A549 (cell line): ENCODE measurements around the gene EFNA5. TPM values are rescaled to one million over a fixed set of nuclear protein-coding genes. Genes with fewer than 3 reads are reported as not detected.

Experiments used
- ATAC-seq, 2 experiments: fragments of 200-7000 bp in 1 of 2; fragments of >200 bp in 1 of 2; cut with Nextera tagmentation in 1 of 2; cut with Tn5 transposase in 1 of 2; 3 replicates each; pipeline versions ENCODE4 v1.8.0 to v1.9.1; 2018 to 2020; ENCODE audit warnings: mild to moderate bottlenecking in 1 of 2, moderate library complexity in 1 of 2
- CTCF ChIA-PET: fragments of 300-600 bp; sonication (Branson Sonifier 250); formaldehyde crosslinking; extraction: SDS; loops from one replicate; lab custom pipeline; 2021; ENCODE audit warnings: antibody characterized with exemption, inconsistent platforms; lab: Yijun Ruan, JAX
- POLR2A ChIA-PET: fragments of 350-600 bp; formaldehyde crosslinking; extraction: SDS; loops from one replicate; lab custom pipeline; 2021; ENCODE audit warnings: antibody characterized with exemption, inconsistent platforms; lab: Yijun Ruan, JAX
- DNase-seq, 2 experiments: peaks; one replicate each; pipeline versions ENCODE4 v3.0.0 to v3.0.0-alpha.2; 2011 to 2016; ENCODE audit warnings: low read depth in 1 of 2, low spot score in 1 of 2
- FAIRE-seq: peaks from 2 replicates; lab custom pipeline; 2011; peaks lifted over from hg19 to GRCh38; lab: Jason Lieb, UNC
- H3K27ac ChIP-seq, 2 experiments: fragments of >200 bp; sonication (Bioruptor Twin); formaldehyde crosslinking; 3 replicates each; pipeline ENCODE4 v1.5.1; 2016 to 2017
- H3K4me1 ChIP-seq: fragments of >200 bp; sonication (Bioruptor Twin); formaldehyde crosslinking; 3 replicates; pipeline ENCODE4 v1.6.1; 2016
- H3K4me2 ChIP-seq: fragments of >200 bp; sonication (Bioruptor Twin); formaldehyde crosslinking; 3 replicates; pipeline ENCODE4 v1.6.1; 2016
- H3K4me3 ChIP-seq: fragments of >200 bp; sonication (Bioruptor Twin); formaldehyde crosslinking; 3 replicates; pipeline ENCODE4 v1.5.1; 2016
- H3K9me3 ChIP-seq: fragments of >200 bp; sonication (Bioruptor Twin); formaldehyde crosslinking; 3 replicates; pipeline ENCODE4 v1.6.1; 2016
- CHD2 ChIP-seq: fragments of 150-350 bp; IDR thresholded peaks from 2 replicates; pipeline ENCODE4 v1.6.1; 2014; ENCODE audit warnings: low read length; ENCODE audit not compliant: partially characterized antibody
- CHD4 ChIP-seq: fragments of 200-600 bp; sonication (generic); IDR thresholded peaks from 2 replicates; pipeline ENCODE4 v1.6.1; 2016; ENCODE audit warnings: antibody characterized with exemption, mild to moderate bottlenecking, borderline replicate concordance
- HOXB5 ChIP-seq: fragments of 250-450 bp; sonication (Bioruptor Pico); IDR thresholded peaks from 2 replicates; pipeline ENCODE4 v1.5.0; 2020; ENCODE audit warnings: mild to moderate bottlenecking, moderate library complexity
- MAFK ChIP-seq: fragments of 450-650 bp; IDR thresholded peaks from 2 replicates; pipeline ENCODE4 v1.6.1; 2014; ENCODE audit not compliant: partially characterized antibody
- MYC ChIP-seq: IDR thresholded peaks from 2 replicates; pipeline ENCODE4 v1.6.1; 2012; ENCODE audit warnings: mild to moderate bottlenecking, inconsistent platforms, low read length, improper control_type of control experiment, borderline replicate concordance
- NFE2L2 ChIP-seq: fragments of 150-350 bp; conservative IDR thresholded peaks from 2 replicates; pipeline ENCODE4 v1.6.1; 2014; ENCODE audit warnings: low read length
- POLR2AphosphoS2 ChIP-seq: conservative IDR thresholded peaks from 2 replicates; pipeline ENCODE4 v1.6.1; 2012; ENCODE audit warnings: low read length, improper control_type of control experiment, inconsistent platforms
- RAD21 ChIP-seq, 2 experiments: fragments of >200 bp in 1 of 2; sonication (Bioruptor Twin) in 1 of 2; formaldehyde crosslinking in 1 of 2; IDR thresholded peaks in 1 of 2; conservative IDR thresholded peaks in 1 of 2; 2 replicates in 1 of 2; 3 replicates in 1 of 2; pipeline ENCODE4 v1.6.1; 2012 to 2018; ENCODE audit warnings: inconsistent platforms in 1 of 2
- ZC3H11A ChIP-seq: fragments of 450-650 bp; IDR thresholded peaks from 2 replicates; pipeline ENCODE4 v1.6.1; 2014; ENCODE audit warnings: antibody characterized with exemption, mild to moderate bottlenecking
- WGBS: methylation state at CpG from one replicate; pipeline ENCODE4 v1.1.6; 2017; ENCODE audit errors: missing lambda C conversion rate; 5-methylcytosine and 5-hydroxymethylcytosine counted together
- polyA plus RNA-seq, 4 experiments: library from polyadenylated mRNA; depleted of rRNA in 3 of 4; stranded (reverse); fragments of >200 nt; fragmentation: RNase III in 1 of 4; extraction: RNeasy Plus Mini Kit Qiagen cat#74134 plus additional on column Dnase treatment in 1 of 4; gene quantifications; 2 replicates in 3 of 4; 3 replicates in 1 of 4; pipeline ENCODE4 v1.2.3, GENCODE V29; 2011 to 2017
- TF ChIP-seq, protein P1 (sequence below): IDR thresholded peaks from 2 replicates; pipeline ENCODE4 v1.6.1; 2012
- TF ChIP-seq, protein P2 (sequence below): fragments of >200 bp; sonication (Bioruptor Twin); formaldehyde crosslinking; IDR thresholded peaks from 3 replicates; pipeline ENCODE4 v1.5.1; 2016
- TF ChIP-seq, protein P3 (sequence below): fragments of >200 bp; sonication (Bioruptor Twin); formaldehyde crosslinking; IDR thresholded peaks from 3 replicates; pipeline ENCODE4 v1.6.1; 2016
- TF ChIP-seq, protein P4 (sequence below): fragments of 200-600 bp; sonication (generic); IDR thresholded peaks from 2 replicates; pipeline ENCODE4 v1.6.1; 2016; ENCODE audit warnings: antibody characterized with exemption, mild to moderate bottlenecking, moderate library complexity
- TF ChIP-seq, protein P5 (sequence below): fragments of >200 bp; sonication (Bioruptor Twin); formaldehyde crosslinking; IDR thresholded peaks from 2 replicates; pipeline ENCODE4 v1.6.1; 2016
- TF ChIP-seq, protein P6 (sequence below): fragments of 250-450 bp; sonication (Bioruptor Pico); IDR thresholded peaks from 2 replicates; pipeline ENCODE4 v1.5.0; 2021; ENCODE audit warnings: mild to moderate bottlenecking, moderate library complexity, borderline replicate concordance

The EFNA5 gene
- polyA plus RNA-seq, 2 of the 4 experiments (the other 2 are of a cell fraction) = 8.5 to 20.7 TPM

DNA sequence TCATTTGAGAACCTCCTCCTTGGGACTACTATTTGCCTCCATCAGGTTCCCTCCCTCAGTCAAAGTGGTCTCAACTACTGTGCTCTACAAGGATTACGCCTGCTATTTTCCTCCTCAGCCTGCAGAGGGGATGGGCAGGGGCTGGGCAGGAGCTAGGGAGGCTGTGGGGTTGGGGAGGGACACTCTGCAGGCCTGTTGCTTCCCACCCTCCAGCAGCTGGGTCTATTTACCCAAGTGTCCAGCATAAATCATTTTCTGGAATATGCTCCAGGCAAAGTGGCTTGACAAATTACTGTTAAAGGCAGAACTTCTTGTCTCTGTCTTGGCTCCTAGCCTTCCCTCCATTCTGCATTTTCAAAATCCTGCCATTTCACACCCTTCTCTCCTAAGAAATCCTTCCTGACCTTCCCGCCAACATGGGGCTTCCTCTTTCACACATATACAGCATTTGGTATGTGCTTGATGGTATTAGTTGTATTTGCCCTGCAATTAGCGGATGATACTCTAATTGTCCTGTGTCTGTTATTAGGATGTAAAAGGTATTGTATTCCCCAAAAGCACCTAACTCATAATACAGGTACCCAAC lies 106.7 kb downstream of the EFNA5 start (continued):
- TF ChIP-seq, protein P1, sequence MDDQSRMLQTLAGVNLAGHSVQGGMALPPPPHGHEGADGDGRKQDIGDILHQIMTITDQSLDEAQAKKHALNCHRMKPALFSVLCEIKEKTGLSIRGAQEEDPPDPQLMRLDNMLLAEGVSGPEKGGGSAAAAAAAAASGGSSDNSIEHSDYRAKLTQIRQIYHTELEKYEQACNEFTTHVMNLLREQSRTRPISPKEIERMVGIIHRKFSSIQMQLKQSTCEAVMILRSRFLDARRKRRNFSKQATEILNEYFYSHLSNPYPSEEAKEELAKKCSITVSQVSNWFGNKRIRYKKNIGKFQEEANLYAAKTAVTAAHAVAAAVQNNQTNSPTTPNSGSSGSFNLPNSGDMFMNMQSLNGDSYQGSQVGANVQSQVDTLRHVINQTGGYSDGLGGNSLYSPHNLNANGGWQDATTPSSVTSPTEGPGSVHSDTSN = no peak

DNA sequence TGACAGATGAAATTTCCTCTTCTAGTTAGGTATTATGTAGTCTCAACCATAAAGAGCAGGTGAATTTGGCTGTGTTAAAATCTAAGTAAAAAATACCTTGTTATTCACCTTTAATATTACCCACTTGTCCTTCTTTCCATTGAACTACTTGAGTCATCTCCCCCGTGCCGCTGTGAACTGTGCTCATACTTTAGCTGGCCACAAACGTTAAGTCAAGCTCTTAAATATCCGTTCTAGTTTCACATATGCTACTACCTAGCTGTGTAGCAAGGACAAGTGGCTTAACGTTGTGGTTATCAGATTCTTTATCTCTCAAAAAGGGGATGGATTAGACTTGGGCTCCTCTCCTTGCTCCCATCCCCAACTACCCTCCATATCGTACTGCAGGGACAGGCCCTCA lies 110.4 kb downstream of the EFNA5 start:
- peaks cover 72% of the 10 kb centered on the region for H3K4me1 ChIP-seq
- TF ChIP-seq, protein P2, sequence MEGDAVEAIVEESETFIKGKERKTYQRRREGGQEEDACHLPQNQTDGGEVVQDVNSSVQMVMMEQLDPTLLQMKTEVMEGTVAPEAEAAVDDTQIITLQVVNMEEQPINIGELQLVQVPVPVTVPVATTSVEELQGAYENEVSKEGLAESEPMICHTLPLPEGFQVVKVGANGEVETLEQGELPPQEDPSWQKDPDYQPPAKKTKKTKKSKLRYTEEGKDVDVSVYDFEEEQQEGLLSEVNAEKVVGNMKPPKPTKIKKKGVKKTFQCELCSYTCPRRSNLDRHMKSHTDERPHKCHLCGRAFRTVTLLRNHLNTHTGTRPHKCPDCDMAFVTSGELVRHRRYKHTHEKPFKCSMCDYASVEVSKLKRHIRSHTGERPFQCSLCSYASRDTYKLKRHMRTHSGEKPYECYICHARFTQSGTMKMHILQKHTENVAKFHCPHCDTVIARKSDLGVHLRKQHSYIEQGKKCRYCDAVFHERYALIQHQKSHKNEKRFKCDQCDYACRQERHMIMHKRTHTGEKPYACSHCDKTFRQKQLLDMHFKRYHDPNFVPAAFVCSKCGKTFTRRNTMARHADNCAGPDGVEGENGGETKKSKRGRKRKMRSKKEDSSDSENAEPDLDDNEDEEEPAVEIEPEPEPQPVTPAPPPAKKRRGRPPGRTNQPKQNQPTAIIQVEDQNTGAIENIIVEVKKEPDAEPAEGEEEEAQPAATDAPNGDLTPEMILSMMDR = no peak
- TF ChIP-seq MAFK (no peak), HOXB5 (CRISPR knock-in tag) (no peak), RAD21 (conservative IDR thresholded peaks at IDR 0.05 in 1 of 2, IDR thresholded peaks at IDR 0.05 in 1 of 2) (no peak), ZC3H11A (no peak), NFE2L2 (no peak), POLR2AphosphoS2 (no peak), CHD2 (no peak), MYC (no peak), CHD4 (no peak)
- TF ChIP-seq, protein P3, sequence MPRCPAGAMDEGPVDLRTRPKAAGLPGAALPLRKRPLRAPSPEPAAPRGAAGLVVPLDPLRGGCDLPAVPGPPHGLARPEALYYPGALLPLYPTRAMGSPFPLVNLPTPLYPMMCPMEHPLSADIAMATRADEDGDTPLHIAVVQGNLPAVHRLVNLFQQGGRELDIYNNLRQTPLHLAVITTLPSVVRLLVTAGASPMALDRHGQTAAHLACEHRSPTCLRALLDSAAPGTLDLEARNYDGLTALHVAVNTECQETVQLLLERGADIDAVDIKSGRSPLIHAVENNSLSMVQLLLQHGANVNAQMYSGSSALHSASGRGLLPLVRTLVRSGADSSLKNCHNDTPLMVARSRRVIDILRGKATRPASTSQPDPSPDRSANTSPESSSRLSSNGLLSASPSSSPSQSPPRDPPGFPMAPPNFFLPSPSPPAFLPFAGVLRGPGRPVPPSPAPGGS = no peak
- TF ChIP-seq, protein P1 = no peak
- TF ChIP-seq, protein P4, sequence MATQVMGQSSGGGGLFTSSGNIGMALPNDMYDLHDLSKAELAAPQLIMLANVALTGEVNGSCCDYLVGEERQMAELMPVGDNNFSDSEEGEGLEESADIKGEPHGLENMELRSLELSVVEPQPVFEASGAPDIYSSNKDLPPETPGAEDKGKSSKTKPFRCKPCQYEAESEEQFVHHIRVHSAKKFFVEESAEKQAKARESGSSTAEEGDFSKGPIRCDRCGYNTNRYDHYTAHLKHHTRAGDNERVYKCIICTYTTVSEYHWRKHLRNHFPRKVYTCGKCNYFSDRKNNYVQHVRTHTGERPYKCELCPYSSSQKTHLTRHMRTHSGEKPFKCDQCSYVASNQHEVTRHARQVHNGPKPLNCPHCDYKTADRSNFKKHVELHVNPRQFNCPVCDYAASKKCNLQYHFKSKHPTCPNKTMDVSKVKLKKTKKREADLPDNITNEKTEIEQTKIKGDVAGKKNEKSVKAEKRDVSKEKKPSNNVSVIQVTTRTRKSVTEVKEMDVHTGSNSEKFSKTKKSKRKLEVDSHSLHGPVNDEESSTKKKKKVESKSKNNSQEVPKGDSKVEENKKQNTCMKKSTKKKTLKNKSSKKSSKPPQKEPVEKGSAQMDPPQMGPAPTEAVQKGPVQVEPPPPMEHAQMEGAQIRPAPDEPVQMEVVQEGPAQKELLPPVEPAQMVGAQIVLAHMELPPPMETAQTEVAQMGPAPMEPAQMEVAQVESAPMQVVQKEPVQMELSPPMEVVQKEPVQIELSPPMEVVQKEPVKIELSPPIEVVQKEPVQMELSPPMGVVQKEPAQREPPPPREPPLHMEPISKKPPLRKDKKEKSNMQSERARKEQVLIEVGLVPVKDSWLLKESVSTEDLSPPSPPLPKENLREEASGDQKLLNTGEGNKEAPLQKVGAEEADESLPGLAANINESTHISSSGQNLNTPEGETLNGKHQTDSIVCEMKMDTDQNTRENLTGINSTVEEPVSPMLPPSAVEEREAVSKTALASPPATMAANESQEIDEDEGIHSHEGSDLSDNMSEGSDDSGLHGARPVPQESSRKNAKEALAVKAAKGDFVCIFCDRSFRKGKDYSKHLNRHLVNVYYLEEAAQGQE = no peak
- TF ChIP-seq, protein P5, sequence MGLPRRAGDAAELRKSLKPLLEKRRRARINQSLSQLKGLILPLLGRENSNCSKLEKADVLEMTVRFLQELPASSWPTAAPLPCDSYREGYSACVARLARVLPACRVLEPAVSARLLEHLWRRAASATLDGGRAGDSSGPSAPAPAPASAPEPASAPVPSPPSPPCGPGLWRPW = no peak
- TF ChIP-seq, protein P6, sequence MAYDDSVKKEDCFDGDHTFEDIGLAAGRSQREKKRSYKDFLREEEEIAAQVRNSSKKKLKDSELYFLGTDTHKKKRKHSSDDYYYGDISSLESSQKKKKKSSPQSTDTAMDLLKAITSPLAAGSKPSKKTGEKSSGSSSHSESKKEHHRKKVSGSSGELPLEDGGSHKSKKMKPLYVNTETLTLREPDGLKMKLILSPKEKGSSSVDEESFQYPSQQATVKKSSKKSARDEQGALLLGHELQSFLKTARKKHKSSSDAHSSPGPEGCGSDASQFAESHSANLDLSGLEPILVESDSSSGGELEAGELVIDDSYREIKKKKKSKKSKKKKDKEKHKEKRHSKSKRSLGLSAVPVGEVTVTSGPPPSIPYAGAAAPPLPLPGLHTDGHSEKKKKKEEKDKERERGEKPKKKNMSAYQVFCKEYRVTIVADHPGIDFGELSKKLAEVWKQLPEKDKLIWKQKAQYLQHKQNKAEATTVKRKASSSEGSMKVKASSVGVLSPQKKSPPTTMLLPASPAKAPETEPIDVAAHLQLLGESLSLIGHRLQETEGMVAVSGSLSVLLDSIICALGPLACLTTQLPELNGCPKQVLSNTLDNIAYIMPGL (CRISPR knock-in tag) = no peak
- TF ChIP-seq, all 56 proteins: peak for 0
- WGBS = 79% methylated on average over 6 of the region's 6 CpGs
- FAIRE-seq = peak; percentile 54
- no peak overlapping the region for H3K4me3 ChIP-seq
- H3K9me3 ChIP-seq = no peaks in the 10 kb centered on the region
- ATAC-seq = no peak
- no peak overlapping the region for H3K4me2 ChIP-seq
- H3K27ac ChIP-seq = peak overlapping the region in 1 of 2 experiments; percentile 3; a peak in 1 of 6 replicates
- no peak for DNase-seq
- ChIA-PET POLR2A (no interaction called here), CTCF (interaction anchor here (1.0 kb wide), 1 partner anchor 12 kb away, joined by 3 read pairs; no protein-coding TSS in a partner anchor)
